ENCODE data around the gene GLP1R. TPM values are rescaled to one million over a fixed set of nuclear protein-coding genes. Genes with fewer than 3 reads are reported as not detected.

Gene GLP1R
- total RNA-seq, 2 donors from 2014 or later: 5.7 to 6.9 TPM

GRCh38 chr6:39018103-39018502 lies 30.5 kb upstream of the GLP1R start:
- WGBS, 2 donors: 53 to 57% methylated on average over 5 of the region's 5 CpGs
- TF ChIP-seq, protein P1, sequence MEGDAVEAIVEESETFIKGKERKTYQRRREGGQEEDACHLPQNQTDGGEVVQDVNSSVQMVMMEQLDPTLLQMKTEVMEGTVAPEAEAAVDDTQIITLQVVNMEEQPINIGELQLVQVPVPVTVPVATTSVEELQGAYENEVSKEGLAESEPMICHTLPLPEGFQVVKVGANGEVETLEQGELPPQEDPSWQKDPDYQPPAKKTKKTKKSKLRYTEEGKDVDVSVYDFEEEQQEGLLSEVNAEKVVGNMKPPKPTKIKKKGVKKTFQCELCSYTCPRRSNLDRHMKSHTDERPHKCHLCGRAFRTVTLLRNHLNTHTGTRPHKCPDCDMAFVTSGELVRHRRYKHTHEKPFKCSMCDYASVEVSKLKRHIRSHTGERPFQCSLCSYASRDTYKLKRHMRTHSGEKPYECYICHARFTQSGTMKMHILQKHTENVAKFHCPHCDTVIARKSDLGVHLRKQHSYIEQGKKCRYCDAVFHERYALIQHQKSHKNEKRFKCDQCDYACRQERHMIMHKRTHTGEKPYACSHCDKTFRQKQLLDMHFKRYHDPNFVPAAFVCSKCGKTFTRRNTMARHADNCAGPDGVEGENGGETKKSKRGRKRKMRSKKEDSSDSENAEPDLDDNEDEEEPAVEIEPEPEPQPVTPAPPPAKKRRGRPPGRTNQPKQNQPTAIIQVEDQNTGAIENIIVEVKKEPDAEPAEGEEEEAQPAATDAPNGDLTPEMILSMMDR (IDR thresholded peaks at IDR 0.05): no peak
- TF ChIP-seq POLR2A (IDR thresholded peaks at IDR 0.05): no peak
- peak; percentile 76 for ATAC-seq
- intact Hi-C loops (cut with DNase I): no loop called here
- Histone ChIP-seq H3K36me3 (replicated peaks in 1 of 2; ENCODE audit: insufficient read depth in 1 of 2, low read depth in 2 of 2) (no peaks in the 10 kb centered on the region), H3K9me3 (no peaks in the 10 kb centered on the region), H3K4me3 (no peak overlapping the region), H3K27me3 (no peaks in the 10 kb centered on the region), H3K4me1 (no peaks in the 10 kb centered on the region), H3K27ac (no peak overlapping the region)
- DNase-seq: peak; percentile 19 to 58 (median 32)

DNA sequence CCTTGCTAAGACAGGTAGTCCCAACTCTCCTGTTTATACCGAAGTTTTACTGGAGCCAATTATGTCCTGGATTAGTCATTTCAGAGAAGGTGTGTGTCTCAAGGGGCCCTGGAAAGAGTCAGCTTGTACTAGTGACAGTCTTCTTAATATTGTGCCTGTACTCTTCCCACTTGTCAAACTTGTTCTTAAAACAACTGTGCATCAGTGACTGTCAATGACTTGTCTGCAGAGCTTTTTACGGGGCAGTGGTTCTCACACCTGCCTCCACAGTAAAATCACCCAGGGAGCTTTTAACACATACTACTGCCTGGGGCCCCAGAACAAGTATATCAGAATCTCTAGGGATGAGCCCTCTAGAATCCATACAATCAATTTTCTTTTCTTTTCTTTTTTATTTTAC lies 28.4 kb upstream of the GLP1R start:
- no peaks in the 10 kb centered on the region for H3K27me3 ChIP-seq
- H3K27ac ChIP-seq: no peak overlapping the region
- no peak overlapping the region for H3K4me3 ChIP-seq
- ATAC-seq (no peak), DNase-seq (no peak)
- no peaks in the 10 kb centered on the region for H3K9me3 ChIP-seq
- intact Hi-C loops (cut with DNase I): no loop called here
- TF ChIP-seq, protein P1 (IDR thresholded peaks at IDR 0.05): no peak
- TF ChIP-seq POLR2A (IDR thresholded peaks at IDR 0.05): no peak
- H3K36me3 ChIP-seq (replicated peaks in 1 of 2; ENCODE audit: insufficient read depth in 1 of 2, low read depth in 2 of 2): no peaks in the 10 kb centered on the region
- no peaks in the 10 kb centered on the region for H3K4me1 ChIP-seq
- 86 to 91% methylated on average over 2 of the region's 2 CpGs for WGBS, 2 donors

GRCh38 chr6:39021041-39021440 lies 27.5 kb upstream of the GLP1R start:
- H3K4me1 ChIP-seq: peaks cover 3% of the 10 kb centered on the region
- DNase-seq (no peak), ATAC-seq (no peak)
- H3K36me3 ChIP-seq (replicated peaks in 1 of 2; ENCODE audit: insufficient read depth in 1 of 2, low read depth in 2 of 2): no peaks in the 10 kb centered on the region
- intact Hi-C loops (cut with DNase I): no loop called here
- no peaks in the 10 kb centered on the region for H3K9me3 ChIP-seq
- H3K4me3 ChIP-seq: no peak overlapping the region
- no peak for TF ChIP-seq POLR2A (IDR thresholded peaks at IDR 0.05)
- TF ChIP-seq, protein P1 (IDR thresholded peaks at IDR 0.05): no peak
- no peak overlapping the region for H3K27ac ChIP-seq
- no peaks in the 10 kb centered on the region for H3K27me3 ChIP-seq
- WGBS, 2 donors: 81% methylated on average over 2 of the region's 2 CpGs

DNA sequence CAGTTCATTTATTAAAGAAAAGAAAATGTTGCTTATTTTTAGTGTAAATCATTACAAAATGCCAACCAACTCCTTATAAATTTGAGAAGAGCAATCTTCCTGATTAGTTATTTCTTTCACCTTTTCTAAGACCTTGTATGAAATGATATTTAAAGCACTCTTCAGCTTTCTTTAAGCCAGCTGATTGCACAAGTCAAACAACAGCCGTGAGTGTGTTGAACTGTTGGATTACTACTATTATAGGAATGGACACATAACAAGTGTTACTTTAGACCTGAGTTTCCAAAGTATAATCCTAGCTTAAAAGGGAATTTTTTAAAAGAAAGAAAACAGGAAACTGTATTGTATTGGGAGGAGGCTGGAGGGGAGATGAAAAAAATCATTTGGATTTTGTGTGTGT lies 26.8 kb upstream of the GLP1R start:
- ATAC-seq (no peak), DNase-seq (no peak)
- 43 to 63% methylated on average over 1 of the region's 1 CpG for WGBS, 2 donors
- Histone ChIP-seq H3K36me3 (replicated peaks in 1 of 2; ENCODE audit: insufficient read depth in 1 of 2, low read depth in 2 of 2) (no peaks in the 10 kb centered on the region), H3K9me3 (no peaks in the 10 kb centered on the region), H3K27me3 (no peaks in the 10 kb centered on the region), H3K4me3 (no peak overlapping the region), H3K4me1 (peaks cover 6% of the 10 kb centered on the region), H3K27ac (no peak overlapping the region)
- intact Hi-C loops (cut with DNase I): no loop called here
- TF ChIP-seq POLR2A (IDR thresholded peaks at IDR 0.05): no peak
- TF ChIP-seq, protein P1 (IDR thresholded peaks at IDR 0.05): no peak

- 38 to 39% methylated on average over 3 of the region's 3 CpGs for WGBS, 2 donors
- intact Hi-C loops (cut with DNase I): no loop called here
- Histone ChIP-seq H3K4me1 (peaks cover 6% of the 10 kb centered on the region), H3K27me3 (no peaks in the 10 kb centered on the region), H3K9me3 (no peaks in the 10 kb centered on the region), H3K27ac (no peak overlapping the region), H3K36me3 (replicated peaks in 1 of 2; ENCODE audit: insufficient read depth in 1 of 2, low read depth in 2 of 2) (no peaks in the 10 kb centered on the region), H3K4me3 (no peak overlapping the region)
- DNase-seq (no peak), ATAC-seq (no peak)
- no peak for TF ChIP-seq POLR2A (IDR thresholded peaks at IDR 0.05)
- TF ChIP-seq, protein P1 (IDR thresholded peaks at IDR 0.05): no peak
These were observed 22.4 kb upstream of the GLP1R start for GRCh38 chr6:39026175-39026574.
